Activated T-helper 17 cell treated with anti-CD3 and anti-CD28 coated beads, Interleukin-2, amount 50 U/mL, for 72 hours (primary cell): ENCODE measurements around the gene ANKRD42. TPM values are rescaled to one million over a fixed set of nuclear protein-coding genes. Genes with fewer than 3 reads are reported as not detected.

Experiments
- ATAC-seq: fragments of 150-1000 bp; cut with Tn5 transposase; replicated peaks from 2 replicates; pipeline ENCODE4 v1.10.0; 2021; ENCODE audit warnings: mild to moderate bottlenecking, moderate library complexity
- H3K27ac Mint-ChIP-seq: one replicate; pipeline ENCODE4 v1.8.0; 2022; ENCODE audit warnings: mixed read lengths
- H3K27me3 Mint-ChIP-seq: one replicate; pipeline ENCODE4 v1.8.0; 2022; ENCODE audit warnings: mixed read lengths
- H3K36me3 Mint-ChIP-seq: one replicate; pipeline ENCODE4 v1.8.0; 2022; ENCODE audit warnings: low read depth, mild to moderate bottlenecking, mixed read lengths
- H3K4me1 Mint-ChIP-seq: one replicate; pipeline ENCODE4 v1.8.0; 2022; ENCODE audit warnings: mixed read lengths
- H3K4me3 Mint-ChIP-seq: one replicate; pipeline ENCODE4 v1.8.0; 2022; ENCODE audit warnings: mild to moderate bottlenecking, mixed read lengths
- H3K9me3 Mint-ChIP-seq: one replicate; pipeline ENCODE4 v1.8.0; 2022; ENCODE audit warnings: mixed read lengths
- total RNA-seq, 2 donors: library from RNA; stranded (reverse); gene quantifications; one replicate each; pipeline ENCODE4 v1.2.3, GENCODE V29; 2022

The ANKRD42 gene
- total RNA-seq, 2 donors from 2014 or later = 2.2 to 2.3 TPM

GRCh38 chr11:83159902-83160865 lies 33.3 kb upstream of the ANKRD42 start:
- no peaks in the 10 kb centered on the region for H3K9me3 Mint-ChIP-seq
- ATAC-seq = no peak
- H3K4me3 Mint-ChIP-seq = peak overlapping the region; percentile 98
- no peaks in the 10 kb centered on the region for H3K27me3 Mint-ChIP-seq
- peak overlapping the region; percentile 99 for H3K27ac Mint-ChIP-seq
- peaks cover 23% of the 10 kb centered on the region for H3K4me1 Mint-ChIP-seq
- peaks cover 86% of the 10 kb centered on the region for H3K36me3 Mint-ChIP-seq

GRCh38 chr11:83161610-83162199 lies 31.8 kb upstream of the ANKRD42 start:
- H3K27me3 Mint-ChIP-seq = no peaks in the 10 kb centered on the region
- no peak for ATAC-seq
- H3K9me3 Mint-ChIP-seq = no peaks in the 10 kb centered on the region
- peaks cover 99% of the 10 kb centered on the region for H3K36me3 Mint-ChIP-seq
- peaks cover 34% of the 10 kb centered on the region for H3K4me1 Mint-ChIP-seq
- H3K27ac Mint-ChIP-seq = peak overlapping the region; percentile 99
- peak overlapping the region; percentile 98 for H3K4me3 Mint-ChIP-seq

DNA sequence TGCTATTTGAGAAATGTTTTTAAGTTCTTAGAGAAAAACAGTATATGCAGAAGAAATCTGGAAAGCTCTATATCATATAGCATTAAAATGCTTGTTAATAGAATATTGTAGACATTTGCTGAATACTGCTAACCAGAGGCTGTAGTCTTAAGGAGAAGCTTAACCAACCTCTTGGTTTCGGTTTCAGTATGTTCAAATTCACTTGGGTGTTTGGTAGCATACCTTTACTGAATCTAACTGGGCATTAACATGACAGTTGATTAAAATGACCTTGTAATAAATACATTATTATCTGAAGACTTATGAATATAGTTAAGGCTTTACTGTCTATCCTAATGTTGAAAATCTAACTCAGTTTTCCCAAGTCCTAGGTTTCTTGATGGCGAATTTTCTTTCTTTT lies 31.1 kb upstream of the ANKRD42 start:
- H3K4me3 Mint-ChIP-seq = peak overlapping the region; percentile 98
- no peaks in the 10 kb centered on the region for H3K9me3 Mint-ChIP-seq
- H3K4me1 Mint-ChIP-seq = peaks cover 35% of the 10 kb centered on the region
- peaks cover 99% of the 10 kb centered on the region for H3K36me3 Mint-ChIP-seq
- H3K27me3 Mint-ChIP-seq = no peaks in the 10 kb centered on the region
- no peak overlapping the region for H3K27ac Mint-ChIP-seq
- ATAC-seq = peak; percentile 54

DNA sequence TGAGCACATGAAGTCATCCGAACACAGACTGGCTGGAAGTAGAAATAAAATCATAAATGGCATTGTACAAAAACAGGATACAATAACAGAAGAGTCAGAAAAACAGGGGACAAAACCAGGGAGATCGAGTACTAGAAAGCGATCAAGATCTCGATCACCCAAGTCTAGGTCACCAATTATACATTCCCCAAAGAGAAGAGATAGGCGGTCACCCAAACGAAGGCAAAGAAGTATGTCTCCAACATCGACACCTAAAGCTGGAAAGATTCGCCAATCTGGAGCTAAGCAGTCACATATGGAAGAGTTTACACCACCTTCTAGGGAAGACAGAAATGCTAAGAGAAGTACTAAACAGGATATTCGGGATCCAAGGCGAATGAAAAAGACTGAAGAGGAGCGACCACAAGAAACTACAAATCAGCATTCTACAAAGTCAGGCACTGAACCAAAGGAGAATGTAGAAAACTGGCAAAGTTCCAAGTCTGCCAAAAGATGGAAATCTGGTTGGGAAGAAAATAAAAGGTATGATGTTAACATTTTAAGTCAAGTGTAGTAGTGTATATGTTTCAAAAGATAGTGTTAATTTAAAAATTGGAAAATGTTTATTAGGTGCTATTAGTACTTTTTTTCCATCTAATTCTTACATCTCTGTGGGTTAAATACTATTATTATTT lies 27.2 kb upstream of the ANKRD42 start:
- H3K27ac Mint-ChIP-seq = peak overlapping the region; percentile 5
- no peak overlapping the region for H3K4me3 Mint-ChIP-seq
- H3K9me3 Mint-ChIP-seq = no peaks in the 10 kb centered on the region
- peaks cover 43% of the 10 kb centered on the region for H3K4me1 Mint-ChIP-seq
- ATAC-seq = no peak
- peaks cover 99% of the 10 kb centered on the region for H3K36me3 Mint-ChIP-seq
- no peaks in the 10 kb centered on the region for H3K27me3 Mint-ChIP-seq

- Mint-ChIP-seq H3K4me1 (peaks cover 42% of the 10 kb centered on the region), H3K9me3 (no peaks in the 10 kb centered on the region), H3K36me3 (peaks cover 100% of the 10 kb centered on the region), H3K4me3 (peak overlapping the region; percentile 71), H3K27ac (no peak overlapping the region), H3K27me3 (no peaks in the 10 kb centered on the region)
- ATAC-seq = no peak
Observed at GRCh38 chr11:83168756-83169155, 24.8 kb upstream of the ANKRD42 start.

DNA sequence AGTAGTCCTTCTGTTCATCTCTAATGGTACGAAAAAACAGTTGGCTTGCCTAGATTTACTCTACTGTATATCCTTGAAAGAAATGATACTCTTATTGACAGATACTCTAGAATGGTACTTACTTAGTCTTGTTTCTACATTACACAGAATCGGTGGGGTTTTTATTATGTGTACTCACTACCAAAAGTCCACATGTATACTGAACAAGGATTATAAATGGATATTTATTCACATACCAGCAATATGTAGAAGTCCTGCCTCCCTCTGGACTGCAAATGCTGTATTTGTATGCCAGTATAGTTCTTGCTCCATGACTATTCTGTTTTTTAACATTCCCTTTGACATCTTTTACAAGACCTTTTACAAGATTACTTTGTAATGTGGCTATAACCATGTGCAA lies 22.6 kb upstream of the ANKRD42 start:
- Mint-ChIP-seq H3K36me3 (peaks cover 100% of the 10 kb centered on the region), H3K27me3 (no peaks in the 10 kb centered on the region), H3K27ac (peak overlapping the region; percentile 21), H3K4me1 (peaks cover 41% of the 10 kb centered on the region), H3K9me3 (no peaks in the 10 kb centered on the region), H3K4me3 (peak overlapping the region; percentile 71)
- ATAC-seq = no peak

- H3K9me3 Mint-ChIP-seq = no peaks in the 10 kb centered on the region
- H3K27me3 Mint-ChIP-seq = no peaks in the 10 kb centered on the region
- peak; percentile 42 for ATAC-seq
- H3K4me1 Mint-ChIP-seq = peaks cover 37% of the 10 kb centered on the region
- H3K4me3 Mint-ChIP-seq = peak overlapping the region; percentile 71
- peaks cover 100% of the 10 kb centered on the region for H3K36me3 Mint-ChIP-seq
- peak overlapping the region; percentile 66 for H3K27ac Mint-ChIP-seq
Observed at GRCh38 chr11:83172551-83172950, 21.0 kb upstream of the ANKRD42 start.

- Mint-ChIP-seq H3K4me3 (peak overlapping the region; percentile 50), H3K36me3 (peaks cover 100% of the 10 kb centered on the region), H3K27ac (peak overlapping the region; percentile 70), H3K9me3 (no peaks in the 10 kb centered on the region), H3K4me1 (peaks cover 34% of the 10 kb centered on the region), H3K27me3 (no peaks in the 10 kb centered on the region)
- peak; percentile 75 for ATAC-seq
Observed at GRCh38 chr11:83174008-83174407, 19.5 kb upstream of the ANKRD42 start.

DNA sequence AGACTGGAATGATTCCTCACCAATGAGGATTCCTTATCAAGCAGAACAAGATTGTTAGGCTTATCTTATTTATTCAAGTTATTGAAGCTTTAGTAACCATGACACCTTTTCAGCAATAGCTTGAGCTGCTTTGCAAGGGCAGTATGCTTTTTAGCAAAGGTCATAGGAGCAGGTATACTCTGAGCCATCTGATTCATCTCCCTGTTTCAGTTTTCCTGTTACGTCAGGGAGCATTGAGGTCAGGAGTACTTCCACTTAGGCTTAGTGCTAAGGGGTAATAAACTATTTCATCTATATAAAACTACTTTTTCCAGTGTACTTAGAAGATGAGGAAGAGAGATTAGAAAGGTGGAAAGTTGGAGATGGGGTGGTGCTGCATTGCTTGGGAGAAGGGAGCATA lies 17.7 kb upstream of the ANKRD42 start:
- Mint-ChIP-seq H3K4me1 (peaks cover 22% of the 10 kb centered on the region), H3K27ac (peak overlapping the region; percentile 69), H3K27me3 (no peaks in the 10 kb centered on the region), H3K9me3 (no peaks in the 10 kb centered on the region), H3K4me3 (peak overlapping the region; percentile 12), H3K36me3 (peaks cover 100% of the 10 kb centered on the region)
- ATAC-seq = peak; percentile 70

- Mint-ChIP-seq H3K27me3 (no peaks in the 10 kb centered on the region), H3K9me3 (no peaks in the 10 kb centered on the region), H3K27ac (peak overlapping the region; percentile 0), H3K4me1 (no peaks in the 10 kb centered on the region), H3K4me3 (no peak overlapping the region), H3K36me3 (peaks cover 96% of the 10 kb centered on the region)
- no peak for ATAC-seq
Observed at GRCh38 chr11:83181815-83182214, 11.7 kb upstream of the ANKRD42 start.

DNA sequence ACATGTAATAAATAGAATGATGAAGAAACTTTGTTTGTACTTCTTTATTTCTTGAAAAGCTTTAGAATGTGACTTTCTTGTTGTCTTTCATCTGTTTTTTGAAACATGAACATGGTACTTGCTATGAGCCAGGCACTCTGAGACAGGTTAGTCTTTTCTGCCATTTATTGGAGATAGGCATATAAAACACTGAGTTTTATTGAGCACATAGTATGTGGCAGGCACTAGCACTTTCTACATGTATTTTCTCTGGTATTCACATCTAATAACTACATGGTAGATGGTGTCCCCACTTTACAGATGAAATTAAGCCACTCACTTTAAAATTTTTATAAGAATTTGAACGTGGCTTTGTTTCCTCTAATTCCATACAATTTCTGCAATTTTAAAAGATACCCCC lies 7.7 kb upstream of the ANKRD42 start:
- ATAC-seq = no peak

DNA sequence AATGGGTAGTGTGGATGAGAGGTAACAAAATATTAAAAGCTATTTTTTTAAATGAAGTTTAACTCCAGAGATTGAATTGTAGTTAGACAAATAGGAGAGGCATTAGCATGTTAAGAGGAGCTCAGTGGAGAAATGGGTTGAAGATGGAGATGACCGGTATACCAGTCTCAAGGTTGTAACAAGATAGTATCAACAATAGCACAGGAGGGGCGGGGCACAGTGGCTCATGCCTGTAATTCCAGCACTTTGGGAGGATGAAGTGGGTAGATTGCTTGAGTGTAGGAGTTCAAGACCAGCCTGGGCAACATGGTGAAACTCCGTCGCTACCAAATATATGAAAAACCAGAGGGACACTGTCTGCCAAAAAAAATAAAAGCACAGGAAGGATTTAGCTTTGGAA lies 6.0 kb upstream of the ANKRD42 start:
- Mint-ChIP-seq H3K4me1 (peaks cover 3% of the 10 kb centered on the region), H3K27ac (no peak overlapping the region), H3K27me3 (no peaks in the 10 kb centered on the region), H3K9me3 (no peaks in the 10 kb centered on the region), H3K36me3 (peaks cover 99% of the 10 kb centered on the region), H3K4me3 (no peak overlapping the region)
- ATAC-seq = no peak

More for the DNA sequence above, 7.7 kb upstream of the ANKRD42 start:
- Mint-ChIP-seq H3K27ac (no peak overlapping the region), H3K4me3 (no peak overlapping the region), H3K9me3 (no peaks in the 10 kb centered on the region), H3K36me3 (peaks cover 96% of the 10 kb centered on the region), H3K27me3 (no peaks in the 10 kb centered on the region), H3K4me1 (no peaks in the 10 kb centered on the region)

GRCh38 chr11:83191491-83191890 lies 2.0 kb upstream of the ANKRD42 start:
- H3K4me3 Mint-ChIP-seq = peak overlapping the region; percentile 27
- H3K4me1 Mint-ChIP-seq = peaks cover 13% of the 10 kb centered on the region
- no peaks in the 10 kb centered on the region for H3K9me3 Mint-ChIP-seq
- H3K27me3 Mint-ChIP-seq = no peaks in the 10 kb centered on the region
- ATAC-seq = no peak
- H3K36me3 Mint-ChIP-seq = peaks cover 72% of the 10 kb centered on the region
- no peak overlapping the region for H3K27ac Mint-ChIP-seq

DNA sequence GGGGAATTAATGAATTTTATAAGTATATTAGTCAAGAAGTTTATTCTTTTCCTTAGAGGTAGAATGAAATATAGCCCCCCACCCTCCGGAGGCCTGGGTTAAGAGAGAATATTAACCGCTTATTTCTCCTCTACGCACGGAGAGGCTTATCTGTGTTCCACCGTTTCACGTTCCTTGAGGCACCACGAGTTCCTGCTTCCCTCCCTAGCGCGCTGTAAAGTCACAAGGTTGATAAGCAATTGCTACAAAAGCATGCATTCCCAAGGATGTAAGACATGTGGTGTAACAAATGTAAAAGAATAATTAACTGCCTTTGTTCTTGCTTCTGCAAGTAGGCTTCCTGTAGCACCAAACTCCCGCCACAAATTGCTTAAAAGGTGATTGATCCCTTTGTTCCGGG lies 1.5 kb upstream of the ANKRD42 start:
- peaks cover 67% of the 10 kb centered on the region for H3K36me3 Mint-ChIP-seq
- no peak for ATAC-seq
- H3K4me1 Mint-ChIP-seq = peaks cover 18% of the 10 kb centered on the region
- no peaks in the 10 kb centered on the region for H3K9me3 Mint-ChIP-seq
- H3K4me3 Mint-ChIP-seq = peak overlapping the region; percentile 92
- no peaks in the 10 kb centered on the region for H3K27me3 Mint-ChIP-seq
- peak overlapping the region; percentile 94 for H3K27ac Mint-ChIP-seq
